HepG2 (cell line): ENCODE measurements around the gene RPS6KA5. TPM values are rescaled to one million over a fixed set of nuclear protein-coding genes. Genes with fewer than 3 reads are reported as not detected.

ENCODE experiments used
- ATAC-seq: fragments of 200-7000 bp; cut with Tn5 transposase; 3 replicates; pipeline ENCODE4 v1.9.1; 2020; ENCODE audit warnings: mild to moderate bottlenecking, moderate library complexity
- BruUV-seq: library from RNA; stranded (reverse); fragments of 400-500 nt; replicated peaks from 2 replicates; lab custom pipeline; 2021; lab: Mats Ljungman, UMichigan
- CTCF ChIA-PET: fragments of 300-600 bp; formaldehyde crosslinking; extraction: SDS; loops from one replicate; lab custom pipeline; 2021; ENCODE audit warnings: low total read pairs, inconsistent platforms, low intra/inter-chr PET ratio; lab: Yijun Ruan, JAX
- POLR2A ChIA-PET: fragments of 350-600 bp; sonication (Branson Sonifier 250); formaldehyde crosslinking; loops from one replicate; lab custom pipeline; 2020; ENCODE audit warnings: antibody characterized with exemption, inconsistent platforms; lab: Yijun Ruan, JAX
- DNase-seq: peaks from one replicate; pipeline ENCODE4 v3.0.0-alpha.2; 2015; ENCODE audit warnings: low spot score
- FAIRE-seq: peaks from 3 replicates; lab custom pipeline; 2011; peaks lifted over from hg19 to GRCh38; lab: Jason Lieb, UNC
- H2AFZ ChIP-seq: one replicate; pipeline ENCODE4 v1.6.1; 2011; ENCODE audit warnings: low read length, inconsistent platforms
- H3K27ac ChIP-seq: fragments of 300-600 bp; 3 replicates; pipeline ENCODE4 v1.8.0; 2011; ENCODE audit warnings: mixed run types, mild to moderate bottlenecking, mixed read lengths, low read length, inconsistent platforms; ENCODE audit not compliant: insufficient read depth; ENCODE audit errors: extremely low read length
- H3K27me3 ChIP-seq, 2 experiments: fragments of 200-600 bp in 1 of 2; 2 replicates in 1 of 2; 3 replicates in 1 of 2; pipeline versions ENCODE4 v1.6.0 to v1.8.0; 2011; ENCODE audit warnings: low read length in 2 of 2, mild to moderate bottlenecking in 2 of 2, moderate library complexity in 2 of 2, inconsistent platforms in 1 of 2; ENCODE audit not compliant: insufficient read depth in 2 of 2, control insufficient read depth in 1 of 2
- H3K36me3 ChIP-seq, 2 experiments: fragments of 200-600 bp in 1 of 2; replicated peaks in 1 of 2; 2 replicates in 1 of 2; 3 replicates in 1 of 2; pipeline versions ENCODE4 v1.5.1 to v1.8.0; 2011; ENCODE audit warnings: low read length in 2 of 2, inconsistent platforms in 1 of 2; ENCODE audit not compliant: insufficient read depth in 2 of 2, control insufficient read depth in 1 of 2
- H3K4me1 ChIP-seq: 2 replicates; pipeline ENCODE4 v1.5.1; 2012; ENCODE audit warnings: low read length, inconsistent platforms; ENCODE audit not compliant: insufficient read depth
- H3K4me2 ChIP-seq: 2 replicates; pipeline ENCODE4 v1.6.0; 2011; ENCODE audit warnings: low read depth, low read length, inconsistent platforms
- H3K4me3 ChIP-seq, 3 experiments: fragments of 200-600 bp in 1 of 3; sonication (generic), shearing (Covaris generic) in 1 of 3; replicated peaks in 1 of 3; 2 replicates each; pipeline ENCODE4 v1.5.1; 2011 to 2016; ENCODE audit warnings: low read length in 3 of 3, inconsistent platforms in 2 of 3, low read depth in 2 of 3, mild to moderate bottlenecking in 2 of 3, control low read depth in 1 of 3, mixed read lengths in 1 of 3; ENCODE audit not compliant: insufficient read depth in 1 of 3
- H3K79me2 ChIP-seq: one replicate; pipeline ENCODE4 v1.6.1; 2011; ENCODE audit warnings: low read length, inconsistent platforms; ENCODE audit not compliant: insufficient read depth
- H3K9ac ChIP-seq: 2 replicates; pipeline ENCODE4 v1.6.0; 2011; ENCODE audit warnings: mild to moderate bottlenecking, low read depth, low read length, inconsistent platforms; ENCODE audit not compliant: insufficient read depth
- H3K9me3 ChIP-seq: 2 replicates; pipeline ENCODE4 v1.5.1; 2012; ENCODE audit warnings: mild to moderate bottlenecking, low read length
- H4K20me1 ChIP-seq: 2 replicates; pipeline ENCODE4 v1.6.0; 2011; ENCODE audit warnings: inconsistent platforms, mild to moderate bottlenecking, low read length, moderate library complexity; ENCODE audit not compliant: insufficient read depth
- BCL3 ChIP-seq: sonication (generic); formaldehyde crosslinking; IDR thresholded peaks from 2 replicates; pipeline ENCODE4 v1.5.1; 2020; ENCODE audit warnings: mild to moderate bottlenecking, missing genetic modification reagents, moderate library complexity
- JDP2 ChIP-seq: sonication (generic); formaldehyde crosslinking; IDR thresholded peaks from 2 replicates; pipeline ENCODE4 v1.8.1; 2022; ENCODE audit warnings: missing genetic modification reagents, borderline replicate concordance
- NONO ChIP-seq, 2 experiments: fragments of 450-650 bp in 1 of 2; sonication (generic) in 1 of 2; formaldehyde crosslinking in 1 of 2; IDR thresholded peaks in 1 of 2; conservative IDR thresholded peaks in 1 of 2; 2 replicates each; pipeline versions ENCODE4 v1.6.1 to v1.8.0; 2017 to 2022; ENCODE audit warnings: mild to moderate bottlenecking in 1 of 2, missing genetic modification reagents in 1 of 2, moderate library complexity in 1 of 2
- STAG1 ChIP-seq: sonication (generic); formaldehyde crosslinking; IDR thresholded peaks from 2 replicates; pipeline ENCODE4 v1.4.0; 2020; ENCODE audit warnings: missing genetic modification reagents
- TFE3 ChIP-seq: IDR thresholded peaks from 2 replicates; pipeline ENCODE4 v1.6.1; 2016
- WGBS: methylation state at CpG from one replicate; pipeline ENCODE4 v1.1.6; 2017; ENCODE audit warnings: low lambda C conversion rate; 5-methylcytosine and 5-hydroxymethylcytosine counted together
- in situ Hi-C: cut with HindIII; loops from 2 replicates; pipeline ENCODE4 v1.10.0; 2017; ENCODE audit warnings: low pct_unique_long_range_greater_than_20kb; ENCODE audit not compliant: extremely low pct_ligation_motif_present
- intact Hi-C: fragments of 100-400 bp; cut with micrococcal nuclease; formaldehyde crosslinking; loops from one replicate; pipeline ENCODE4 v1.10.0; 2022; ENCODE audit not compliant: unreplicated experiment
- polyA plus RNA-seq, 8 experiments: library from polyadenylated mRNA; depleted of rRNA in 3 of 8; stranded (reverse) in 7 of 8; unstranded in 1 of 8; fragments of >200 nt; fragmentation: Illumina TruSeq in 4 of 8; extraction: Trizol in 4 of 8; gene quantifications; 2 replicates each; pipeline versions ENCODE4 v1.2.1 to v1.2.3, GENCODE V29; 2011 to 2016; ENCODE audit warnings: low read depth in 4 of 8, missing spikeins in 1 of 8, mixed read lengths in 1 of 8; ENCODE audit not compliant: insufficient read depth in 1 of 8
- total RNA-seq, 5 experiments: library from RNA; depleted of rRNA; stranded (reverse); fragments of >200 nt; fragmentation: Illumina TruSeq; extraction: Trizol; gene quantifications; 2 replicates each; pipeline ENCODE4 v1.2.3, GENCODE V29; 2016; ENCODE audit warnings: low read depth in 1 of 5

RPS6KA5 gene
- total and polyA plus RNA-seq, 2 of the 13 experiments (the other 11 are each of a cell fraction or from before 2014, with no cell fraction given): 0.50 to 0.58 TPM

GRCh38 chr14:90900476-90901083 is 159.9 kb downstream of the RPS6KA5 start:
- intact Hi-C loops (loop anchor here (10.0 kb wide), 1 partner anchor 164 kb away; the partner anchor contains the start of gene RPS6KA5), in situ Hi-C loops (loop anchor here (5.0 to 10.0 kb wide), 3 partner anchors 244 to 384 kb away; no protein-coding TSS in a partner anchor)
- 48% methylated on average over 2 of the region's 2 CpGs for WGBS
- POLR2A ChIA-PET: no interaction called here
- CTCF ChIA-PET: no interaction called here
- TF ChIP-seq TFE3 (CRISPR knock-in tag) (no peak), NONO (IDR thresholded peaks at IDR 0.05) (no peak), NONO (CRISPR knock-in tag; conservative IDR thresholded peaks at IDR 0.05) (no peak), BCL3 (CRISPR knock-in tag) (no peak), JDP2 (no peak), STAG1 (CRISPR knock-in tag) (0 out of 2 replicates have a peak, but pooled peaks have one; percentile 24)
- Histone ChIP-seq H3K27ac (no peak overlapping the region), H3K27me3 (no peaks in the 10 kb centered on the region), H3K9ac (no peak overlapping the region), H4K20me1 (no peaks in the 10 kb centered on the region), H3K4me3 (no peak overlapping the region), H2AFZ (no peak overlapping the region), H3K9me3 (no peaks in the 10 kb centered on the region), H3K36me3 (no peaks in the 10 kb centered on the region), H3K4me2 (no peak overlapping the region), H3K79me2 (no peaks in the 10 kb centered on the region), H3K4me1 (no peaks in the 10 kb centered on the region)
- no TSS peak for BruUV-seq
- FAIRE-seq (no peak), DNase-seq (no peak), ATAC-seq (no peak)
